GM12873 (cell line): ENCODE data around the gene SEL1L2.

ENCODE experiments used
- CTCF ChIP-seq: IDR thresholded peaks from 2 replicates; pipeline ENCODE4 v1.5.1; 2012; ENCODE audit warnings: low read depth, mild to moderate bottlenecking, moderate library complexity, low read length, control low read depth; ENCODE audit not compliant: insufficient read depth; ENCODE audit errors: missing control alignments

SEL1L2 gene

GRCh38 chr20:13996265-13996664 is 5.9 kb upstream of the SEL1L2 start:
- no peak for TF ChIP-seq CTCF

- no peak for TF ChIP-seq CTCF
These were observed 5.4 kb upstream of the SEL1L2 start for GRCh38 chr20:13995841-13996240.

- no peak for TF ChIP-seq CTCF
These were observed 4.8 kb upstream of the SEL1L2 start, which contains the start of gene MACROD2 for GRCh38 chr20:13995086-13995665. MACROD2 (plus strand) TSS chr20:13995516.

- no peak for TF ChIP-seq CTCF
These were observed 897 bp upstream of the SEL1L2 start for GRCh38 chr20:13991311-13991710.

GRCh38 chr20:13984211-13984610 is 6.2 kb downstream of the SEL1L2 start:
- no peak for TF ChIP-seq CTCF

- no peak for TF ChIP-seq CTCF
These were observed 29.9 kb downstream of the SEL1L2 start for GRCh38 chr20:13960525-13960924.

- TF ChIP-seq CTCF = no peak
These were observed 30.3 kb downstream of the SEL1L2 start for GRCh38 chr20:13960119-13960518.
